Measurements from ENCODE around the gene STRBP.
"Not testable (repeated sequence)": the region's sequence is repeated elsewhere in the genome, so short reads cannot be mapped to it uniquely, and the experiment has no call there.

Gene STRBP

DNA sequence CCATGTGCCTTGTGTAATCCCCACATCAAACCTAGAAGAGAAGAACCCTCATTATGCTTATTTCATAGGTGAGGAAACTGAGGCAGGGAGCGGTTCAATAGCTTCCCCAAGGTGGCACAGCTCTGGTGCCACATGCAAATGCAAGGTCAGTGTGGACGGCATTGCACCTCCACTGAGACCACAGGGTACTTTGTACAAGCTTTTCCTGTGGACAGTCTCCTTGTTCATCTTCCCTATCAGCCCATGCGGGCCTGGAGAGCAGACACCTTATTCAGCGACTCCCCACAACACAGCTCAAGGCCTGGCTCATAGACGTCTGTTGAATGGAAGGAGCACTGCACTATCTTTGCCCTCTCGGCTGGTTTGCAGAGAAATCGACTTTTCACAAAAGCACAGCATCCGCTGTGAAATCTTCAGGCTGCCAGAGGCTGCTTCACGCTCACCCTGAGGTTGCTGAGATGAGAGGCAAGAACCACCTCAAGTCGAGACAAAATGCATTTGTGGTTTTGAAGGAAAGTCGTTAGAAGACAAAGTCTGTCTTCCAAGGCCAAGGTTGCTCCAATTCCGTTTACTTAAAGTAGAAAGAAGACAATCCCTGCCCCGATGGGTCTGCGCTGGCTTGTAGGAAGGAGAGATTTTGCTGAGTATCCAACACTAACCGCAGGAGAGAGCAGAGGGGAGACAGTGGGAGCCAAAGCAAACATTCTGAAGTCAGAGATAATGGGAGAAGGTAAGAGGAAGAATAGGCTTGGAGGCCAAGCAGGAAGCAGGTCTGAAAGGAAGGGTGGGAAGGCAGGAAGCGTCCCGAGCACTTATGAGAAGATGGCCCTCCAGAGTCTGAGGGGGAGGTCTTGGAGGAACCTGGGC is 34.2 kb upstream of the STRBP start:
- H3K4me1 ChIP-seq = no peaks in the 10 kb centered on the region
- intact Hi-C loops (cut with DNase I; ENCODE audit: low total_unique reads) = no loop called here
- H3K27me3 ChIP-seq = peaks cover 0 to 4% of the 10 kb centered on the region in 2 donors
- no peaks in the 10 kb centered on the region for H3K9me3 ChIP-seq
- H3K36me3 ChIP-seq = no peaks in the 10 kb centered on the region
- H3K4me3 ChIP-seq = no peak overlapping the region
- H3K27ac ChIP-seq = no peak overlapping the region
- no peak for TF ChIP-seq CTCF (IDR thresholded peaks at IDR 0.05)
- peak in 1 of 2 donors; percentile 28 for DNase-seq

DNA sequence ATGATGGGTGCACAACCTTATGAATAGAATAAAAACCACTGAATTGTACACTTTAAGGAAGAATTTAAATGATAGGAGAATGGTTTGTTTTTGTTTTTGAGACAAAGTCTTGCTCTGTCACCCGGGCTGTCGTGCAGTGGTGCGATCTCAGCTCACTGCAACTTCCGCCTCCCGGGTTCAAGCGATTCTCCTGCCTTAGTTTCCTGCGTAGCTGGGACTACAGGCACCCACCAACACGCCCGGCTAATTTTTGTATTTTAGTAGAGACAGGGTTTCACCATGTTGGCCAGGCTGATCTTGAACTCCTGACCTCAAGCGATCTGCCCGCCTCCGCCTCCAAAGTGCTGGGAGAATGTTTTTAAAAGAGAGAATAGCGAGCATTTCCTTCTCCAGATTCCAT is 33.5 kb upstream of the STRBP start:
- H3K4me1 ChIP-seq; H3K4me3 ChIP-seq; H3K27me3 ChIP-seq; H3K9me3 ChIP-seq; H3K36me3 ChIP-seq; H3K27ac ChIP-seq; intact Hi-C loops (cut with DNase I; ENCODE audit: low total_unique reads): not testable (repeated sequence)
- DNase-seq = peak in 1 of 2 donors; percentile 19

GRCh38 chr9:123300554-123300953 is 32.2 kb upstream of the STRBP start:
- H3K4me3 ChIP-seq = no peak overlapping the region

GRCh38 chr9:123299558-123300126 is 31.3 kb upstream of the STRBP start:
- Histone ChIP-seq H3K9me3 (no peaks in the 10 kb centered on the region), H3K27ac (no peak overlapping the region), H3K4me1 (no peaks in the 10 kb centered on the region), H3K36me3 (no peaks in the 10 kb centered on the region), H3K4me3 (no peak overlapping the region), H3K27me3 (peaks cover 0 to 4% of the 10 kb centered on the region in 2 donors)
- intact Hi-C loops (cut with DNase I; ENCODE audit: low total_unique reads) = no loop called here
- DNase-seq = peak in 1 of 2 donors; percentile 43
- no peak for TF ChIP-seq CTCF (IDR thresholded peaks at IDR 0.05)

More at GRCh38 chr9:123300554-123300953, 32.2 kb upstream of the STRBP start:
- H3K4me1 ChIP-seq = no peaks in the 10 kb centered on the region
- peaks cover 0 to 4% of the 10 kb centered on the region in 2 donors for H3K27me3 ChIP-seq
- intact Hi-C loops (cut with DNase I; ENCODE audit: low total_unique reads) = no loop called here
- no peaks in the 10 kb centered on the region for H3K9me3 ChIP-seq
- no peak for TF ChIP-seq CTCF (IDR thresholded peaks at IDR 0.05)
- H3K27ac ChIP-seq = no peak overlapping the region
- H3K36me3 ChIP-seq = no peaks in the 10 kb centered on the region
- DNase-seq = peak in 1 of 2 donors; percentile 38

GRCh38 chr9:123296174-123296573 is 27.8 kb upstream of the STRBP start:
- Histone ChIP-seq H3K27me3 (peaks cover 0 to 7% of the 10 kb centered on the region in 2 donors), H3K27ac (no peak overlapping the region), H3K4me3 (no peak overlapping the region), H3K4me1 (no peaks in the 10 kb centered on the region), H3K9me3 (no peaks in the 10 kb centered on the region), H3K36me3 (no peaks in the 10 kb centered on the region)
- no peak for DNase-seq
- intact Hi-C loops (cut with DNase I; ENCODE audit: low total_unique reads) = no loop called here
- TF ChIP-seq CTCF (IDR thresholded peaks at IDR 0.05) = no peak

- Histone ChIP-seq H3K36me3 (no peaks in the 10 kb centered on the region), H3K27ac (no peak overlapping the region), H3K27me3 (peaks cover 0 to 15% of the 10 kb centered on the region in 2 donors), H3K4me1 (no peaks in the 10 kb centered on the region), H3K4me3 (no peak overlapping the region), H3K9me3 (no peaks in the 10 kb centered on the region)
- intact Hi-C loops (cut with DNase I; ENCODE audit: low total_unique reads) = no loop called here
- TF ChIP-seq CTCF (IDR thresholded peaks at IDR 0.05) = no peak
- no peak for DNase-seq
Observed at GRCh38 chr9:123291736-123292135, 23.4 kb upstream of the STRBP start.

Data from tibial artery (tissue), 4 donors.